HL-60 (cell line): Measurements from ENCODE around the gene EPN2.

Source experiments
- POLR2AphosphoS5 ChIP-seq: IDR thresholded peaks from 2 replicates; pipeline ENCODE4 v1.6.1; 2012; ENCODE audit warnings: low read depth
- TF ChIP-seq, protein P1 (sequence below): IDR thresholded peaks from one replicate; pipeline ENCODE4 v1.5.1; 2011; ENCODE audit warnings: low read length, control low read depth, inconsistent platforms; ENCODE audit not compliant: insufficient read depth

DNA sequence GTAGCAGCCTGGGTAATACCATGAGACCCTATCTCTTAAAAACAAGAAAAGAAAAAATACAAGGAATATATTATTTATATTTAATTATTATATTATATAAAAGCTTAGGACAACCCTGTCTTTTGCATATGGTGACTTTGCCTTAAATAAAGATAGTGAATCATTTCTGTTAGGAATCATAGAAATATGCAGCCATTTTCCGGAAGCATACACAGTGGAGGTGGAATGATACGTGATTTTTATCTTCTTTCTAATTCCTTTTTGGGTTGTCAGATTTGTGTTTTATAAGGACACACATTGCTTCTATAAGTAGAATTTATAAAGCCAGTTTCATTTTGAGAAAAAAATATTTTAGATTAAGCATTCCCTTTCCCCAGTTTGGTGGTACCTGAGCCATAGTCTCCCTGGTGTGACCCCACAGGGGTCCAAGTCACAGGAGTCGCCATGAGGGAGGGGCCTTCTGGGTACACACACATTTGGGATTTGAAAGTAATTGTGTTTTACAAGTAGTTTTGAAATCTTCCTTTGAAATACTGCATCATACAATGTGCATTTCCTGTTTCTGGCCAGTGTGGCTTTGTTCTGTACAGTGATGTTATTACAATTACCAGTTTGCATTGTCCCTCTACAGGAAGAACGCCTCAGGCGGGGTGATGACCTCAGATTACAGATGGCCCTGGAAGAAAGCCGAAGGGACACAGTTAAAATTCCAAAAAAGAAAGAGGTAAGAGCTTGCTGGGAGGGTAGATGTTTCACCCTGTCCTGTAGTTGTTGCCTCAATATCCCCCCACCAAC, 74.5 kb downstream of the EPN2 start:
- TF ChIP-seq, protein P1, sequence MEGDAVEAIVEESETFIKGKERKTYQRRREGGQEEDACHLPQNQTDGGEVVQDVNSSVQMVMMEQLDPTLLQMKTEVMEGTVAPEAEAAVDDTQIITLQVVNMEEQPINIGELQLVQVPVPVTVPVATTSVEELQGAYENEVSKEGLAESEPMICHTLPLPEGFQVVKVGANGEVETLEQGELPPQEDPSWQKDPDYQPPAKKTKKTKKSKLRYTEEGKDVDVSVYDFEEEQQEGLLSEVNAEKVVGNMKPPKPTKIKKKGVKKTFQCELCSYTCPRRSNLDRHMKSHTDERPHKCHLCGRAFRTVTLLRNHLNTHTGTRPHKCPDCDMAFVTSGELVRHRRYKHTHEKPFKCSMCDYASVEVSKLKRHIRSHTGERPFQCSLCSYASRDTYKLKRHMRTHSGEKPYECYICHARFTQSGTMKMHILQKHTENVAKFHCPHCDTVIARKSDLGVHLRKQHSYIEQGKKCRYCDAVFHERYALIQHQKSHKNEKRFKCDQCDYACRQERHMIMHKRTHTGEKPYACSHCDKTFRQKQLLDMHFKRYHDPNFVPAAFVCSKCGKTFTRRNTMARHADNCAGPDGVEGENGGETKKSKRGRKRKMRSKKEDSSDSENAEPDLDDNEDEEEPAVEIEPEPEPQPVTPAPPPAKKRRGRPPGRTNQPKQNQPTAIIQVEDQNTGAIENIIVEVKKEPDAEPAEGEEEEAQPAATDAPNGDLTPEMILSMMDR: no peak
- no peak for TF ChIP-seq POLR2AphosphoS5
